Right ventricle myocardium superior (tissue), 1 donor: ENCODE results near the gene MDFIC2. TPM values are rescaled to one million over a fixed set of nuclear protein-coding genes. Genes with fewer than 3 reads are reported as not detected.
"Not testable (repeated sequence)": the region's sequence is repeated elsewhere in the genome, so short reads cannot be mapped to it uniquely, and the experiment has no call there.

Source experiments
- ATAC-seq: fragments of 200-7000 bp; cut with Tn5 transposase; one replicate; pipeline ENCODE4 v1.9.1; 2020; ENCODE audit warnings: mild to moderate bottlenecking; ENCODE audit not compliant: poor library complexity
- DNase-seq: peaks from one replicate; pipeline ENCODE4 v3.0.0-alpha.2; 2020
- intact Hi-C: fragments of 100-400 bp; cut with DNase I; formaldehyde crosslinking; loops from one replicate; pipeline ENCODE4 v1.11.2; 2022
- long read RNA-seq: library from polyadenylated mRNA; unstranded; transcript quantifications from one replicate; pipeline ENCODE4 v2.0.0, GENCODE V29; 2021
- total RNA-seq: library from RNA; stranded (reverse); fragmentation: NEBNext Ultra II Directional; extraction: Animal tissue kit (Norgen Biotek cat#: 25700); gene quantifications from one replicate; pipeline ENCODE4 v1.2.1, GENCODE V29; 2021
- donor health status: DM: no; HTN: yes; CAD: no; lungs with severe emphysema.

Gene MDFIC2
- not detected for total RNA-seq
- long read RNA-seq = 0 reads

DNA sequence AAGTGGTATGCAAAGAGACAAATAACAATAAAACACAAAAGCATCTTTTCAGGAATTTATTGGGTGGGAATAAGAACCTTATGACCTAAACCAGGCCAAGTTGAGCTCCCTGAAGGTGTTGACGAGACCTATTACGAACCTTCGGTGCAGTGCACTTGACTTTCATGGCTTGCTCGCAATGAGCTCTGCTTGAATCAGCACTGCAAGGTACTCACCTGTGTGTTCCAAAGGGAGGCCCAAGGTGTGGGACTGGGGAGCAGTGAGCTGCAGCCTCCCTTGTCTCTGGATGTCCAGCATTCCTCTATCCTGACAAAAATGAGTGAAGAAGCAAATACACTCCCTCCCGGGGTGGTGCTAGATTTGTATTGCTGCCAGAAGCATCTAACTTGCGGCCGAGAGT, at the start of gene MDFIC2:
TSS of gene MDFIC2 (minus strand) at position 303 of the 400 bp plus-strand sequence. CDS start 665 bp downstream, outside the sequence.
- no peak for DNase-seq
- intact Hi-C loops = no loop called here

DNA sequence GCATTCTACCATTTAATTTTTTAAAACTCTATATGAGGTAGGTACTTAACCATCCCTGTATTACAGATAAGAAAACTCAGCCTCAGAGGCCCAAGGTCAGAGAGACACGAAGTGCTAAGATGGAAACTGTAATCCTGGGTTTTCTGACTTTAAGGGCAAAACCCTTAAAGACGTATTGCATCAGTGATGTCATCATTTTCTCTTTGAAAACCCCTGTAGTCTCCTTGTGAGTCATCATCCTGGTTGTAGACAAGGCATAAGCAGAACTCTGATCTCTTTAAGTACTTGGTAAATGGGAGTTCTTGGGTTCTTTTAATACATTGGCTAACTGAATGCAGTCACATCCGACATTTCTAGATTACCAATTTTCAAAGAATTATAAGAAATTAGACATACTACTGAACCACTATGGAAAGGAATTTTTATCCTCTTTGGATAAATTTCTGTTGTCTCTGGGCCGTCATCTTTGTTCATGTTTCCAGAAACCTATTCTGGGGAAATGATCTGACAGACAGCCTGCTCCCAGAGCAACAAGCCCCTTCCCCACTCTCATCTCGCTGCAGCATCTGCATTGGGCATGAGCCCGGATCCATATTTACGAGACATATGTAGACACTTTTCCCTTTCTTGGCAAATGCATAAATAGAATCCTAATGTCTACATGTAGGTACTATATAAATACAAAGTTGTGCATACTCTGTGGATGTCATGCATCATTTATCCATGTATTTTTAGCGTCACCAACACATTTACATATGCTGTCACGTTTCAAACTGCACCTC, 48.7 kb upstream of the MDFIC2 start:
- intact Hi-C loops = no loop called here
- no peak for DNase-seq
- no peak for ATAC-seq

More for the DNA sequence above, at the start of gene MDFIC2:
- ATAC-seq = no peak

DNA sequence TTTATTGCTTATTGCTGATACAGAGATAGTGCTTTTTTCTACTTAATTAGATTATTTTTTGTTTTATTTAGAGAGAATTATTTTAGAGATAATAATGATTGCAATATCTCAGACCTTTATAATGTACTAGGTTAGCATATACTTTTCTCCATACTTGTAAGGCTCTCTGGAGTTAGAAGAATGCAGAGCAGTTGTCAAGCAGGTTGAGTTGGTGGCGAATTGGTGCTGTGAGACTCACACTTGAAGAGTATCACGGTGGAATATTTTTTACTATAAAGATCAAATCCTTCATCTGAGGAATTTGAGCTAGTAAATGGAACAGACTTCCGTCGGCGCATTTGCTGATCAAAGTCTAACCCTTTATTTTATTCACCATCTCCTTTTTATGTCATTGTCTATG, 47.3 kb upstream of the MDFIC2 start:
- no peak for DNase-seq
- ATAC-seq = no peak
- intact Hi-C loops = loop anchor here (10.0 kb wide), 1 partner anchor 295 kb away; no protein-coding TSS in a partner anchor

DNA sequence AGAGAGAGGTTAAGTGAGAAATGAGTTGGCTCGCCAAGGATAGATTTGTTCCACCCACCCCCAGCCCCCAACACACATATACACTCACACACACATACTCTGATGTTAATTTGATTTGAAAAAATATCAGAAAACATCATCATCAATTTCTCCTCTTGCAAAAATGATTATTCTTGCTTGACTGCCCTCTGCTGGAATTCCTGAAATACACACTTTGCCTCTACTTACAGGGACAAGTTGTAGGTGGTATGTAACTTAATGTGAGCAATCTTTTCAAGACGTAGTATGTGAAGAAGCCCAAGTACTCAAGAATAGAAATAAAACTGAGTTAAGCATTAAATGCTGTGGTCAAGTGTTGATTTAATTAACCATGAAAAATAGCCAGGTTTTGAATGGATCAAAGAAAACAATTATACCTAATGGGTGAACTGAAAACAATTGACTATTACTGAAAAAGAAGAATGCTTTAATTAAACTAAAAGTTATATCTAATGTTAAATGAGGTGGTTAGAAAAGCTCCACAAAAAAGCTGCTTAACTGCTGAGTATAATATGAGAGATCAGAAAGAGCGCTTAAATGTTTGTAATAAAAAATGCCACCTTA, 46.6 kb upstream of the MDFIC2 start:
- intact Hi-C loops = loop anchor here (10.0 kb wide), 1 partner anchor 294 kb away; no protein-coding TSS in a partner anchor
- DNase-seq (no peak), ATAC-seq (no peak)

DNA sequence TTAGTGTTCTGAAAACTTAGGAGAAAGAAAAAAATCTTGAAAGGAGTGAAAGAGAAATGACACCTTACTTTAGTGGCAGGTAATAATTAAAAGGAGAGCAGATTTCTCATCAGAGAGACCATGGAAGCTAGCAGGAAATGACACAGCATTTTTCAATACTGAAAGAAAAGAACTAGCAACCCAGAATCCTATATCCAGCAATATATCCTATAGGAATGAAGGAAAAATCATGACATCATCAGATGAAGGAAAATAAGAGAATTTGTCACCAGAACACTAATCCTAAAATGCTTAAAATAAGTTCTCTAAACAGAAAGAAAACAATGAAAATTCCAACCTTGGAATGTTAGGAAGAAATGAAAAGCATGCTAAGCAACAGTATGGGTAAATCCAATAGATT, 39.8 kb upstream of the MDFIC2 start:
- DNase-seq (no peak), ATAC-seq (no peak)
- intact Hi-C loops = loop anchor here (10.0 kb wide), 1 partner anchor 287 kb away; no protein-coding TSS in a partner anchor

DNA sequence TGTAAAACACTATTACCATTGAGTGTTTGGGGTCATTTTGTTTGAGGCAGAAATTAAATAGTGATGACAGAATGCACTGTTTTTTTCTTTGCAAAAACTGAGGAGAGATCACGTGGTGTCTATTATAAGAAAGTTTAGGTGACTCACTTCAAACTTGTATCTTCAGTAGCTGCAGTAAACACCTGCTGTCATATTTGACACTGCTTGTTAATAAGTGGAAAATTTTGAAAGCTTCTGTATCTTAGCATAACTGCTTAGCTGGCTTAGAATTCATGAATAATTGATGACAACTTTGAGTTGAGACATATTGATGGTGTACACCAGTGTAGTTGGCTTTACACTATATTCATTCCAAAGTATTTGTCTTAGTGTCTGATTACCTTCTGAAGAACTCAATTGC, 29.7 kb upstream of the MDFIC2 start:
- DNase-seq = no peak
- intact Hi-C loops = no loop called here
- no peak for ATAC-seq

DNA sequence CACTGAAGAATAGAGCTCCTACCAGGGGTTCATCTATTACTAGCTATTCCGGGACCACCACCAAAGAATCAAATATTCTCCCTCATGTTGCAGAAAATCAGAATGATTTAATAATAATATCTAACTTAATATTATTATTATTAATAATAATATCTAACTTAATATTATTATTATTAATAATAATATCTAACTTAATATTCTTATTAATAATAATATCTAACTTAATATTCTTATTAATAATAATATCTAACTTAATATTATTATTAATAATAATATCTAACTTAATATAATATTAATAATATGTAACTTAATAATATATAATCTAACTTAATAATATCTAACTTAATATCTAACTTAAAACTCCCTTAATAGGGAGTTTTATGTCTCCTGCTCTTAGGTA, 24.4 kb upstream of the MDFIC2 start:
- ATAC-seq, DNase-seq, intact Hi-C loops: not testable (repeated sequence)

DNA sequence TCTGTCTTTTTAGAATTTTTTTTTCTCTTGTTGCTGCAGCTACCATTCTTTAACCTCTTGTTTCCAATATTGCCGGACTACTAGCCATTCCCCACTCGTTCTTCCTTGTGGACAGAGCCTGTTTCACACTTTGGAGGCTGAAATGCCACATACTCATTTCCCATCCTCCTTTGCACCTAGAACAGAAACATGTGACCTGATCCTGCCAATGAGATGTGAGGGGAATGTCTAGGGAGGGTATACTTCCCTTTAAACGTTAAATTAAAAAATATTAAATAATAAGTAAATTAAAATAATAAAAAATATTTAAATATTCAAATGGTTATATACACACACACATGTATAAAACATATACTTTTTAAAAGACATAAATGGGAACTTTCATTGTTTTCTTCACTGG, 20.6 kb upstream of the MDFIC2 start:
- intact Hi-C loops = no loop called here
- DNase-seq = no peak
- ATAC-seq = no peak

DNA sequence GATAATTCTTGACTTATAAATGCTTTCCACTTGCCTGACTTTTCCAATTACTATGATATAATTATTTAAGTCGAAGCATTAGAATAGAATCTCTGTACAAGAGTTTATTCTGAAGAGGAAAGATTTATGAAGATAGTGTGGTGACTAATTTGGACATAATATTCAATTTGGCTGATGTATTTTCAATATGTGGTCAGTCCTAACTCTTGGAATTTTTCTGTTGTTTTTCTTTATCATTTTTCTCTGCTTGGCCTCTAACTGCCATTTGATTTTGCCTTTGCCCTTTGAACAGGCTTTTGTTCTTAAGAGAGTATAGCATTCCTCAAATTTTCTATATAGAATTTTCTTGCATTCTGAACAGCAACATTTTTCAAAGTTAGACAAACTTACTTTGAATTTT, 2.6 kb upstream of the MDFIC2 start:
- intact Hi-C loops = no loop called here
- DNase-seq (no peak), ATAC-seq (no peak)

DNA sequence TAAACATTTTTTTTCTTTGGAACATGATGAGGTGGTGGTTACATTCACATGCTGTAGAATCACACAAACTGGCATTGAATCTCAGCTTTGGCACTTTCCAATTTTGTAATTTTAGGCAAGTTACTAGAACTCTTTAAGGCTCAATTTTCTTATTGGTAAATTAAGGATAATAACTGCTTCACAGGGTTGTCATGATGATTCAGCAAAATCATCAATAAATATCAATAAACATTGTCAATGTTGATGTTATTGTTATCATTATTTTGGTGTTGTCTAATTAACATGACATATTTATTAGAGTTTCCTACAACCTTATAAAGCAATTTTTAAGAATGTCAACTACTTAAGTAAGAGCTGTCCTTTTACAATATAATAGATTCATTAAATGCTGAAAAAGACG, 1.6 kb downstream of the MDFIC2 start:
- DNase-seq (no peak), ATAC-seq (no peak)
- intact Hi-C loops = no loop called here

DNA sequence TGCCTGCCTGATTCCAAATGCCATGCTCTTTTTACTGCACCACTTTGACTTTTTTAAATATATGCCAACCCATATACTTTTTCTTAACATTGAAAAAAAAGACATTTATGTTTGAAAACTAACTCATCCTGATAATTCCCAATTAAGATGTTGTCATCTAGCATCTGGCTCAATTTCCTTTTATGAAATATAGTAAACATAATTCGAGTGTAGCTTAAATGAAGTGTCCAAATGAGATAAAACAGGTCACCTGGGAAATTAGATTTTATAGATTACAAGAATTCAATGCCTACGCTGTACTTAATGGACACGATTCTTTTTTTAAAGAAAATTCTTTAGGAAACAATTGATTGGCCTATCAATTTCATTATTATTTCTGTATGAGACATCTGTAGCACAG, 2.8 kb downstream of the MDFIC2 start:
- DNase-seq (no peak), ATAC-seq (no peak)
- intact Hi-C loops = no loop called here

DNA sequence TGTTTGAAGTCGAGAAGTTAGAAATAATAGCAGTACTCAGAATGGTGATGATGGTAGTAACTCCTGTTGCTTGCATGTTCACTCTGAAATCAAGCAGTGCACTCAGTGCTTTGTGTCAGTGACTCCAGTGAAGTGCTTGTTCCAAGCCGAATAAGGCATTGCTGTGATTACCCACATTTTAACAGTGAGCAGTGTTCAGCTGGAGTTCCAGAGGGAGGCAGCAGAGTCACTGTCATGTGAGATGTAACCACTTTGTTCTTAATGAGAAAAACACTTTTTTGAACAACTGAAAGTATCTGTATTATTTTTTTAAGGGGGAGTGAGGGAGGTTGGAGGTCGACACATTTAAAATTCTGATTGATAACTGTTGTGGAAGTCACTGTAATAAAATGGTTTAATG, 3.7 kb downstream of the MDFIC2 start:
- DNase-seq (no peak), ATAC-seq (no peak)
- intact Hi-C loops = no loop called here

DNA sequence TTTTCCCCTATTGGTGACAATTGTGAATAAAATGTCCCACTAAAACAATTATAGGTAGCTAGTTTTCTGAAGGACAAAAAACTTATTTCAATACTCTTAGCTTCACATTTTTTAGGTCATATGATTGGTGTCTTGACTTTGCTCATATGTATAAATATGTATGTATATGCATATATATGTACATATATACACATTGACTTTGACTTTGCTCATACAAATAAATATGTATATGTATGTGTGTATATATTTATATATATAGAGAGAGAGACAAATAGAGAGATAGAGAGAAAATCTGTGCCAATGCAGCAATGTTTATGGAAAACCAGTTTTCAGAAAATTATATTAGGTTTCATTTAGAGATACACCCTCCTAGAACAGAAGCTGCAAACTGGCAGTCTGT, 5.7 kb downstream of the MDFIC2 start:
- DNase-seq = no peak
- ATAC-seq = no peak
- intact Hi-C loops = no loop called here

DNA sequence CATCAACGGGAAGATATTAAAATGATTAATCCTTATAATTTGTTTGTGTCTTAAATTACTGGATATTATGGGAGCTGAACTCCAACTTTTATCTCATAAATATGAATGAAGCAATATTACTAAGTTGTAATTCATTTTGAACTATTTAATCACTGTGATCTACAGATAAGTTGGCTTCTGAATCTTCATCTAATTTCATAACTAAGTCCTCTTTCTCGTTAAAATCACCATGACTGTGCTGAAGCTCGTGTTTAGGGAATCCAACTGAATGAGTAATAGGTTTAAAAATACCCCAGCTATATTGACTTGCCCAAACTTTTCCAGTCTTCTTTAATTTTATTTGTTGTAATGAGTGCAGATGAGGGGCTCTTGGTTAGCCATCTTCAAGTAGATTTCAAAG, 14.1 kb downstream of the MDFIC2 start:
- intact Hi-C loops = no loop called here

DNA sequence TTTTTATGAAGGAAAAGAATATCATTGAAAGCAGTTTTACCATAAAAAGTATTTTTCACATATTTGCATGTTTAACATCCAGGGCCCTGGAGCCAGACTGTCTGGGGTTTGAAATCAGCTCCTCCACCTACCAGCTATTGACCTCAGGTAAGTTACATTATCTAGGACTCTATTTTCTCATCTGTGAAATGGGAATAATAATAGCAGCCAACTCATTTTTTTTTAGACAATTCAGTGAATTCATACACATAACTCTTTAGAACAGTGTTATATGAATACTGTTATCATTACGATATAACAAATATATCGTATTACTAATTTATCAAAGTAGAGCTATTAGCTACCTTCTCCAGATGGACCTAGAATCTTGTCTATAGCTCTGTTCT, 21.3 kb downstream of the MDFIC2 start:
- intact Hi-C loops = no loop called here
- DNase-seq (no peak), ATAC-seq (no peak)

More for the DNA sequence above, 14.1 kb downstream of the MDFIC2 start:
- DNase-seq = no peak
- no peak for ATAC-seq

DNA sequence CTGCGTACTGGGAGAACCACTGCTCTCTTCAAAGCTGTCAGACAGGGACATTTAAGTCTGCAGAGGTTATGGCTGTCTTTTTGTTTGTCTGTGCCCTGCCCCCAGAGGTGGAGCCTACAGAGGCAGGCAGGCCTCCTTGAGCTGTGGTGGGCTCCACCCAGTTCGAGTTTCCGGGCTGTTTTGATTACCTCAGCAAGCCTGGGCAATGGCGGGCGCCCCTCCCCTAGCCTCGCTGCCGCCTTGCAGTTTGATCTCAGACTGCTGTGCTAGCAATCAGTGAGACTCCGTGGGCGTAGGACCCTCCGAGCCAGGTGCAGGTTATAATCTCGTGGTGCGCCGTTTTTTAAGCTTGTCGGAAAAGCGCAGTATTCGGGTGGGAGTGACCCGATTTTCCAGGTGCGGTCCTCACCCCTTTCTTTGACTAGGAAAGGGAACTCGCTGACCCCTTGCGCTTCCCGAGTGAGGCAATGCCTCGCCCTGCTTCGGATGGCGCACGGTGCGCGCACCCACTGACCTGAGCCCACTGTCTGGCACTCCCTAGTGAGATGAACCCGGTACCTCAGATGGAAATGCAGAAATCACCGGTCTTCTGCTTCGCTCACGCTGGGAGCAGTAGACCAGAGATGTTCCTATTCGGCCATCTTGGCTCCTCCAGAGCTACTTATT, 21.9 kb downstream of the MDFIC2 start:
- DNase-seq, ATAC-seq, intact Hi-C loops: not testable (repeated sequence)

DNA sequence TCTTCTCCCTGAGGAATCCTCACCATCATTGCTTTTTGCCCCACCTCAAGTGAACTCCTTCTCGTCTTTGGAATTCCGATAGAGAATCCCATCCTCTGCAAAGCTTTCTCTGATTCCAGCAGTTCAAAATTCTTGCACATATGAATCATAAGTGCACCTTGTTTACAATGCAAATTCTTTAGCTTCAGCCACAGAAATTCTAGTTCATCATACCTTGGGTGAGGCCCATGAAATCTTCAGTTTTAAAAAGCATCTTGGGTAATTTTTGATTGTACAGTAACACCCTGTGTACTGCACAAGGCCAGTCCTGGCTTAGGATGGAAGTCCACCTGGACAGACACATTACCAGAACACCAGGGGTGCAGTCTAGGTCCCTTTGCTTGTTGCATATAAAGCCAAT, 30.8 kb downstream of the MDFIC2 start:
- DNase-seq = no peak
- intact Hi-C loops = no loop called here
- no peak for ATAC-seq

DNA sequence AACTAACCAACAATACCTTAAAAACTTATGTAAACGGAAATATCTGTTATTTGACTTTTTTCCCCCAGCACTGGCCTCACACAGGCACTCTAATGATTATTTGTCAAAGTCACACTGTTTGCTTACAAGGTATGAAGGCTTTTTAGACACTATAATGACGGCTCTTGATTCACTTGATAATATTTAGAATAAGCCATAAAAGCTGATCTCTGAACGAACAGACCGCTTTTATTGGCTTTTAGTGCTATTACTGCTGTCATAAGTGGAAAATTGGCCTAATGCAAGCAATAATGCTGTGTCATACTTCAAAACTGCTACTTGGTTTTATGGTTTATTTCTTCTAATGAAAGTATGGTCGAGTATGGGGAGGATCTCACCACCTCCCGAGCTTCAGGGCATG, 35.1 kb downstream of the MDFIC2 start:
- ATAC-seq (no peak), DNase-seq (no peak)
- intact Hi-C loops = no loop called here

DNA sequence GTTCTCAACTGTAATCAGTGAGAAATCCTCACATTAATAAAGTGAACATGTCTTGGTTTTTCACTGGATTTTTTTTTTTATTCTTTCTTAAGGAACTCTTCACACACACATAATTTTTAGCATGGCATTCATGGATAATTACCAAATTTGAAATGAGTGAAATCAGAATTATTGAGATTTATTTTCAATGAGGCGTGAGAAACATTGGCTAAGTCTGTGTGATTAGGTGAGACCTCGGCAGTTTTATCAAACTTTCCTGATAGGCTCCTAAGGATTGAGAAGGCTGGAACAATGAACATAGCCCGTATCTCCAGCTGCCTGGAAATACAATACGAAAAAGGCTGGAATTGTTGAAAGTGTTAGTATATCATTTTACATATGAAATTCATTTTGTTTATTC, 35.5 kb downstream of the MDFIC2 start:
- no peak for DNase-seq
- intact Hi-C loops = no loop called here
- no peak for ATAC-seq

DNA sequence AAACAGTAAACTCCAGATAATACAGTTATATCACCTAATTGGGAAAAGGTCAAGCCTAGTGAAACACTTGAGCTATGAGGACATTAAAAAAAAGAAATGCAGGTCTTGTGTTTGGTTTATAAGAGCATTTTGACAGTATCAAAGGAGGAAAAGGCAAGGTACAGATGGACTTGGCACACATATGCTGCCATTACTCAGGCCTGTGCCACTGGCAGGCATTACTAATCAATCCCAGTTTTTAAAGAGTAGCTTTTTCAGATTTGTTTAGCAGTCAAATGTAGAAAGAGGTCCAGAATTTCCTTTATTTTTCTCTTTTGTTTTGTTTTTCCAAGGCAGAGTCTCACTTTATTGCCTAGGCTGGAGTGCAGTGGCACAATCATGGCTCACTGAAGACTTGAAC, 38.9 kb downstream of the MDFIC2 start:
- ATAC-seq (no peak), DNase-seq (no peak)
- intact Hi-C loops = no loop called here
